ENCODE measurements around the gene ZNF207.
"Not testable (repeated sequence)": the region's sequence is repeated elsewhere in the genome, so short reads cannot be mapped to it uniquely, and the experiment has no call there.

ZNF207 gene

GRCh38 chr17:32333187-32333586 lies 16.8 kb upstream of the ZNF207 start:
- in situ Hi-C loops (cut with HindIII; ENCODE audit: low sequenced_read_pairs) = no loop called here

GRCh38 chr17:32335046-32335445 lies 14.9 kb upstream of the ZNF207 start:
- in situ Hi-C loops (cut with HindIII; ENCODE audit: low sequenced_read_pairs) = no loop called here

GRCh38 chr17:32335687-32336086 lies 14.3 kb upstream of the ZNF207 start:
- in situ Hi-C loops (cut with HindIII; ENCODE audit: low sequenced_read_pairs) = no loop called here

GRCh38 chr17:32341141-32341856 lies 8.7 kb upstream of the ZNF207 start:
- in situ Hi-C loops (cut with HindIII; ENCODE audit: low sequenced_read_pairs) = no loop called here

GRCh38 chr17:32341857-32342602 lies 7.9 kb upstream of the ZNF207 start, which contains the start of gene C17orf75:
Gene C17orf75, minus strand, starts transcription at chr17:32342173. Its CDS starts 34 bp downstream, at chr17:32342139.
- in situ Hi-C loops (cut with HindIII; ENCODE audit: low sequenced_read_pairs) = no loop called here

- in situ Hi-C loops (cut with HindIII; ENCODE audit: low sequenced_read_pairs) = no loop called here
Observed at GRCh38 chr17:32342603-32343325, 7.2 kb upstream of the ZNF207 start.

GRCh38 chr17:32345951-32346600 lies 3.9 kb upstream of the ZNF207 start:
- in situ Hi-C loops (cut with HindIII; ENCODE audit: low sequenced_read_pairs) = no loop called here

GRCh38 chr17:32348483-32348800 lies 1.5 kb upstream of the ZNF207 start:
- in situ Hi-C loops (cut with HindIII; ENCODE audit: low sequenced_read_pairs) = no loop called here

GRCh38 chr17:32349503-32349853 lies 479 bp upstream of the ZNF207 start:
- in situ Hi-C loops (cut with HindIII; ENCODE audit: low sequenced_read_pairs) = no loop called here

GRCh38 chr17:32350666-32351418 lies 885 bp downstream of the ZNF207 start:
- in situ Hi-C loops (cut with HindIII; ENCODE audit: low sequenced_read_pairs) = no loop called here

- in situ Hi-C loops (cut with HindIII; ENCODE audit: low sequenced_read_pairs) = not testable (repeated sequence)
Observed at GRCh38 chr17:32352734-32353133, 2.8 kb downstream of the ZNF207 start.

DNA sequence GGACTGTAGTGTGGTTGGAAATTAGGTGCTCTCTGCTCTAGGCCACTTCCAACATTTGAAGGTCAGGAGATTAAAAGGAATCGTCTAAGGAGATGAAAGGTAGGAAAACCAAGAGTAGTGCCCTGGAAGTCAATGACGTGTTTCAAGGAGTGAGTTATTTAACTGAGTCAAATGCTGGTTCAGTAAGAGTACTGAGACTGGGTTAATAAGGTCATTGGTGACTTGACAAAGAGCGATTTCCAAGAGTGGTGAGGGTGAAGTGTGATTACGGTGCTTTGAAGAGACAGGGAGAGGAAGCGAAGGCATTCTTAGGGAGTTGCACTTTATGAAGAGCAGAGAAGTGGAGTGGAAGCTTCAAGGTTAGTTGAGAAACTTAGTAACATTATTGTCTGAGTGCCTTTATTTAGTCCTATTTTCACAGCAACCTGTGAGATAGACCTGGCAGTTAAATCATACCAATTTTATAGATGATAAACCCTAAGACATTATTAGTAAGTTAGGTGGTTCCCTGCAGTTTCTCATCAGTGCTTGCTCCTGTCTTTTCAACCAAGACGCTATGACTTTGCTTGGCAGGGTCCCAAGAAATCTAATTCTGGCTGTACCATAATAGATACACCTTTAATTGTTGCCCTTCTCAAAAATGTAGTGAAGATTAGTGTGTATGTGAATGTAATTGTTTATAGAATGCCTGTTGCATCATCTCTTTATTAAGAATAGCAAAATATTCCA lies 5.9 kb downstream of the ZNF207 start:
- in situ Hi-C loops (cut with HindIII; ENCODE audit: low sequenced_read_pairs) = no loop called here

DNA sequence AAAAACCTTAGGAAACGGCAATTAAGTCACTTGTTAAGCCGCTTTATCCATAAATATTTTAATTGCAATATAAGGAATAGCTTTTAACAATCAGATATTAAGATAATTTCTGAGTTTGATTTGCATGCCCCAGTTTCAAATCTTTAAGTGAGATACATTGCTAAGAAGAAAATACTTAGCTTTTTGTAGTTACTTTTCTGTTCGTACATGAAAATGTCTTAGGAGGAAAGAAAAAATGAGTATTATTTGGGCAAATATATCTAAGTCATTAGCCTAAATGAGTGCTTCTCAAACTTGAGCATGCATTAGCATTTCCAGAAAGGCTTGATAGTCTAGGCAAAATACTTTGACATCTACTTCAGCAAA lies 6.4 kb downstream of the ZNF207 start:
- in situ Hi-C loops (cut with HindIII; ENCODE audit: low sequenced_read_pairs) = no loop called here

DNA sequence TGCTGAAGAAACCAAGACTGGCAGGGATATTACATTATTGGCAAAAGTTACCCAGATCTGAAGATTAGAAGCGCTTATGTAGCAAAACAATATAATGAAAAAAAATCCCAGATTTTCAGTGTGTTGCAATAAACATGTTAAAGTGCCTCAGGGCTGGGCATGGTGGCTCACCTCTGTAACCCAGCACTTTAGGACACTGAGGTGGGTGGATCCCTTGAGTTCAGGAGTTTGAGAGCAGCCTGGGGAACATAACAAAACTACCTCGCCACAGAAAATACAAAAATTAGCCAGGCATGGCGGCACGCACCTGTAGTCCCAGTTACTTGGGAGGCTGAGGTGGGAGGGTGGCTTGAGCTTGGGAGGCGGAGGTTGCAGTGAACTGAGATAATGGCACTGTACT lies 6.8 kb downstream of the ZNF207 start:
- in situ Hi-C loops (cut with HindIII; ENCODE audit: low sequenced_read_pairs) = no loop called here

- in situ Hi-C loops (cut with HindIII; ENCODE audit: low sequenced_read_pairs) = no loop called here
Observed at GRCh38 chr17:32357615-32358014, 7.7 kb downstream of the ZNF207 start.

DNA sequence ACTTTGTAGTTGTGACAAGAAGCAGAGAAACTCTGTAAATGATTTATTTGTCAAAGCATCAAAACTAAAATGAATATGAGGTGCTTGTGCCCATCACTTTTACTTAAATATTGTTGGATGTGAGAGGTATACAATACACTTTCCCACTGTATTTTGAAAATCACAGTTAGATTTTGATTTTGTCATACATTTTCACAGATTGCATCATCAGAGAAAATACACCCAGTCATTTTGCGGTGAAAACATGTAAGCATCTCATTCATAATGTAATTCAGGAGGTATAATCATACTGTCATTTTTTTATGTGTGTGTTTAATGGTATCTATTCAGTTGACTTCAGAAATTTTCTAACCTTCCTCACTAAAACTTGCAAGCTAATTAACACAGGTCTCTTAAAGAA lies 11.3 kb downstream of the ZNF207 start:
- in situ Hi-C loops (cut with HindIII; ENCODE audit: low sequenced_read_pairs) = no loop called here

GRCh38 chr17:32370426-32370825 lies 20.5 kb downstream of the ZNF207 start:
- in situ Hi-C loops (cut with HindIII; ENCODE audit: low sequenced_read_pairs) = no loop called here

GRCh38 chr17:32382526-32383223 lies 32.7 kb downstream of the ZNF207 start:
- in situ Hi-C loops (cut with HindIII; ENCODE audit: low sequenced_read_pairs) = no loop called here

- in situ Hi-C loops (cut with HindIII; ENCODE audit: low sequenced_read_pairs) = no loop called here
Observed at GRCh38 chr17:32383926-32384434, 34.0 kb downstream of the ZNF207 start.
